ENCODE data around the gene AUTS2. TPM values are rescaled to one million over a fixed set of nuclear protein-coding genes. Genes with fewer than 3 reads are reported as not detected.

AUTS2 gene
- total RNA-seq, 1 experiment from 2014 or later, result 42.1 TPM

DNA sequence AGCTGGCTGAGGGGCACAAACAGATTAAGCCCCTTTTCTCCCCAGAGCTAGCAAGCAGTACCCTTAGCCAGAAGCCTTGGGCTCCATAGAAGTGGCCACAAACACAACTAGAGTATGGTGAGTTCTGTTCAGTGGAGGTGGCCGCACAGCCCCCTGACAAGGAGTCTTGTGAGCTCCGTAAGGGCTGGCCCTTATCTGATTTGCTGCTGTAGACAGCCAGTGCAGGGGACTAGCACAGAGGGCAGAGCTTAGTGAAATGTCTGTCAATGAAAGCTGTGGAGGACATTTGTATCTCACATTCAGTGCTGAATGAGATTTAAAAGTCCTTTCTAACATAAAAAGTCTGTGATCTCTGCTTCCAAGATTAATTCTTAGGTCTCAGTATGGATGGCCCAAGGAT, 137.3 kb downstream of the AUTS2 start:
- H3K36me3 ChIP-seq (ENCODE audit: insufficient read depth, low read length, poor library complexity, severe bottlenecking), result no peaks in the 10 kb centered on the region
- BruUV-seq (replicated peaks), result no TSS peak
- H3K9me3 ChIP-seq (ENCODE audit: low read depth, low read length, poor library complexity, severe bottlenecking), result no peaks in the 10 kb centered on the region
- no peak for DNase-seq (ENCODE audit: low spot score)
- no peaks in the 10 kb centered on the region for H3K27me3 ChIP-seq (replicated peaks; ENCODE audit: insufficient read depth, low read depth, low read length, poor library complexity)
- H3K27ac ChIP-seq (ENCODE audit: low read depth, low read length, poor library complexity, severe bottlenecking), result no peak overlapping the region
- ChIA-PET CTCF (no interaction called here), POLR2A (ENCODE audit: low non-redundant PET) (no interaction called here)
- H3K4me3 ChIP-seq (ENCODE audit: low read depth, low read length, poor library complexity, severe bottlenecking), result no peak overlapping the region
- intact Hi-C loops (cut with micrococcal nuclease; ENCODE audit: unreplicated experiment), result no loop called here
- TF ChIP-seq, protein P1, sequence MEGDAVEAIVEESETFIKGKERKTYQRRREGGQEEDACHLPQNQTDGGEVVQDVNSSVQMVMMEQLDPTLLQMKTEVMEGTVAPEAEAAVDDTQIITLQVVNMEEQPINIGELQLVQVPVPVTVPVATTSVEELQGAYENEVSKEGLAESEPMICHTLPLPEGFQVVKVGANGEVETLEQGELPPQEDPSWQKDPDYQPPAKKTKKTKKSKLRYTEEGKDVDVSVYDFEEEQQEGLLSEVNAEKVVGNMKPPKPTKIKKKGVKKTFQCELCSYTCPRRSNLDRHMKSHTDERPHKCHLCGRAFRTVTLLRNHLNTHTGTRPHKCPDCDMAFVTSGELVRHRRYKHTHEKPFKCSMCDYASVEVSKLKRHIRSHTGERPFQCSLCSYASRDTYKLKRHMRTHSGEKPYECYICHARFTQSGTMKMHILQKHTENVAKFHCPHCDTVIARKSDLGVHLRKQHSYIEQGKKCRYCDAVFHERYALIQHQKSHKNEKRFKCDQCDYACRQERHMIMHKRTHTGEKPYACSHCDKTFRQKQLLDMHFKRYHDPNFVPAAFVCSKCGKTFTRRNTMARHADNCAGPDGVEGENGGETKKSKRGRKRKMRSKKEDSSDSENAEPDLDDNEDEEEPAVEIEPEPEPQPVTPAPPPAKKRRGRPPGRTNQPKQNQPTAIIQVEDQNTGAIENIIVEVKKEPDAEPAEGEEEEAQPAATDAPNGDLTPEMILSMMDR (conservative IDR thresholded peaks at IDR 0.05; ENCODE audit: low read depth, low read length), result no peak
- no peak for TF ChIP-seq EZH2 (IDR thresholded peaks at IDR 0.05; ENCODE audit: borderline replicate concordance, low read depth, low read length, poor library complexity, severe bottlenecking)
- H3K4me1 ChIP-seq (ENCODE audit: insufficient read depth, low read length, poor library complexity, severe bottlenecking), result peaks cover 33% of the 10 kb centered on the region

DNA sequence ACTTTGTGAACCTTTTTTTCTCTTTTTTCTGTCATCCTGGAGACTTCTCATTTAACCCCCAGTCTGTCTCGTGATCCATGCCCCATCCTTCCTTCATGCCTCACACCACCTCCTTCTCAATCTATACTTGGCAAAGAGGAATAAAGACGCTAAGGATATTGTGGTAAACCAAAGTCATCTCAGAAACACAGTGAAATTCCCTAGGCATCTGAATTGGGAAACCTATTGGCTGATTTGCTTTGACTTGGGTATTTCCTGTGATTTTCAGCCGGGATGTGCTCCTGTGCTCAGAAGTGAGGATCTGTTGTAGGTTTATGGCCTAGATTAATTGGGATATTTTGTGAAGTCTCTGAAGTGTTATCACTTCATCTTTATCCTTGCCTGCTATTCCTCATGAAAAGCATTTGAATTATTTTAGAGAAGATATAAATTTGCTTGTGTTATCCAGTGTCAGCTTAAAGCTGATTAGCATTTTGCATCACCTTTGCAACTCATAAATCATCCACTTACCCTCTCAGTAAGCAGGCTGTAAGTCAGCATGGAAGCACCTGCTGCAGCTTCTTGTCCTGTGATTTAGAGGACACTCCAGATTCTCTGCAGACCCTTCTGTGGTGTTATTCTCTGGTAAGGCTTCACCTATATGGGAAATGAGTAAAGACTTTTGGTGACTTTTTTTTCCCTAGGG, 138.0 kb downstream of the AUTS2 start:
- no peak for TF ChIP-seq EZH2 (IDR thresholded peaks at IDR 0.05; ENCODE audit: borderline replicate concordance, low read depth, low read length, poor library complexity, severe bottlenecking)
- TF ChIP-seq, protein P1 (conservative IDR thresholded peaks at IDR 0.05; ENCODE audit: low read depth, low read length), result no peak
- H3K27ac ChIP-seq (ENCODE audit: low read depth, low read length, poor library complexity, severe bottlenecking), result no peak overlapping the region
- CTCF ChIA-PET, result no interaction called here
- H3K4me1 ChIP-seq (ENCODE audit: insufficient read depth, low read length, poor library complexity, severe bottlenecking), result peaks cover 34% of the 10 kb centered on the region
- H3K36me3 ChIP-seq (ENCODE audit: insufficient read depth, low read length, poor library complexity, severe bottlenecking), result no peaks in the 10 kb centered on the region
- H3K27me3 ChIP-seq (replicated peaks; ENCODE audit: insufficient read depth, low read depth, low read length, poor library complexity), result no peaks in the 10 kb centered on the region
- no peak for DNase-seq (ENCODE audit: low spot score)
- no peak overlapping the region for H3K4me3 ChIP-seq (ENCODE audit: low read depth, low read length, poor library complexity, severe bottlenecking)
- no peaks in the 10 kb centered on the region for H3K9me3 ChIP-seq (ENCODE audit: low read depth, low read length, poor library complexity, severe bottlenecking)
- POLR2A ChIA-PET (ENCODE audit: low non-redundant PET), result no interaction called here
- no TSS peak for BruUV-seq (replicated peaks)
- intact Hi-C loops (cut with micrococcal nuclease; ENCODE audit: unreplicated experiment), result no loop called here

DNA sequence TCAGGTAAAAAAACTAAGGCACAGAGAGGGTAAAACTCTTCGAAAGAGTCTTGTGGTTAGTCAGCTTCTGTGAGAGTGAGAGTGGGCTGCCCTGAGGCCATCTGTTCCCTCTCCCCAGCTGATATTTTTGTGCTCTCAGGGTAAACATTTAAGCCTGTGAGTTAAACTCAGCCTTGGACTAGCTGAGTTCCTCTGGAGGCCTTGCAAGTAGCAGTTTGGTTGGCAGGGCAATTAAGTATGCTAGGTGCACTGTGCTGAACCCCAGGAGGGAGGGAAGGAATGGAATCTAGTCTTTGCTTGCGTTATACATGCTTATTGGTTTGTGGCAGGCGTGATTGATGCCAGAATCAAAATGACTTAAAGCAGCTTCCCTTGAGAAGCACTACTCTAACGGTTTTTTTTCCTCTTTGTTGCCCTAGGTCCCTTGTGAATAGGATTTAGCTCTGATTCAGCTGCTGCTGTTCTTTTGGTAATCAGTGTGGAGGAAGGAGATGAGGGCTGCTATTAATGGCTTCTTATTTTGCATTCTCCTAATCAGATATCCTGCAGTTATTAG, 140.2 kb downstream of the AUTS2 start:
- Histone ChIP-seq H3K9me3 (ENCODE audit: low read depth, low read length, poor library complexity, severe bottlenecking) (no peaks in the 10 kb centered on the region), H3K4me3 (ENCODE audit: low read depth, low read length, poor library complexity, severe bottlenecking) (no peak overlapping the region), H3K4me1 (ENCODE audit: insufficient read depth, low read length, poor library complexity, severe bottlenecking) (peaks cover 37% of the 10 kb centered on the region), H3K36me3 (ENCODE audit: insufficient read depth, low read length, poor library complexity, severe bottlenecking) (no peaks in the 10 kb centered on the region), H3K27me3 (replicated peaks; ENCODE audit: insufficient read depth, low read depth, low read length, poor library complexity) (no peaks in the 10 kb centered on the region), H3K27ac (ENCODE audit: low read depth, low read length, poor library complexity, severe bottlenecking) (peak overlapping the region; percentile 66)
- TF ChIP-seq, protein P1 (conservative IDR thresholded peaks at IDR 0.05; ENCODE audit: low read depth, low read length), result no peak
- TF ChIP-seq EZH2 (IDR thresholded peaks at IDR 0.05; ENCODE audit: borderline replicate concordance, low read depth, low read length, poor library complexity, severe bottlenecking), result no peak
- peak; percentile 94 for DNase-seq (ENCODE audit: low spot score)
- intact Hi-C loops (cut with micrococcal nuclease; ENCODE audit: unreplicated experiment), result no loop called here
- CTCF ChIA-PET, result no interaction called here
- POLR2A ChIA-PET (ENCODE audit: low non-redundant PET), result no interaction called here
- no TSS peak for BruUV-seq (replicated peaks)

All from A673 (cell line).